Measurements from ENCODE around the gene BEST2.

BEST2 gene

GRCh38 chr19:12731337-12731736, 20.3 kb upstream of the BEST2 start:
- DNase-seq (ENCODE audit: low spot score): no peak

DNA sequence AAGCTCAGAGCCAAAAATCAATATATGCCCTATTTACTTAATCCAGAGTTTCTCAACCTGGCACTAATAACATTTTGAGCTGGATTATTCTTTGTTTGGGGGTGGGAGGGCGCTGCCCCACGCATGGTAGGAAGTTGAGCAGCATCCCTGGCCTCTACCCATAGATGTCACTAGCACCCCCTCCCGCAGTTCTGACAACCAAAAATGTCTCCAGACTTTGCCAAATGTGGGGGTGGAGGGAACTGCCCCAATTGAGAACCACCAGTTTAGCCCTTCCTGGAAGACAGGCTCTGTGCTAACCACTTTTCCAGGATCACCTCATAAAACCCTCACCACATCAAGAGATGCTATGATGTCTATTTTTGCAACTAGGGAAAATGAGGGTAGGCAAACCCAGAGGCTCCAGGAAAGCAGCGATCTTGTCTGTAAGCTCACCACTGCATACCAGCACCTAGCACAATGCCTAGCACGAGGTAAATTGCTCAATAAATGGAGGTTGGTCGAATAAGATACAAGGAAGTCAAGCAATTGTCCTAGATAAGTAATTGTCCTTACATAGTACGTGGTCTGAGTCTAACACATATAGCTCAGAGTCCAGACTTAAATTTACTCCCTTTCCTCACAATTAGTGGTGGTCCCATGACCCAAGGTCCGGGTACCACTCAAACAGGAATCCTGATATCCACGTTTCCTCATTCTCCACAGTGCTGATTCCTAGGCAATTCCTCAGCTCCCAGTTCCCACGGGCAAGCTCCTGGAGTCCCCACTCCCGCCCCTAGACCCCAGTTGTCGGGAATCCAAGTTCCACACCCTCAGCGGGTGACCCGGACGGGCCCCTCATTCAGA, 18.0 kb upstream of the BEST2 start:
- peak; percentile 72 for DNase-seq (ENCODE audit: low spot score)

DNA sequence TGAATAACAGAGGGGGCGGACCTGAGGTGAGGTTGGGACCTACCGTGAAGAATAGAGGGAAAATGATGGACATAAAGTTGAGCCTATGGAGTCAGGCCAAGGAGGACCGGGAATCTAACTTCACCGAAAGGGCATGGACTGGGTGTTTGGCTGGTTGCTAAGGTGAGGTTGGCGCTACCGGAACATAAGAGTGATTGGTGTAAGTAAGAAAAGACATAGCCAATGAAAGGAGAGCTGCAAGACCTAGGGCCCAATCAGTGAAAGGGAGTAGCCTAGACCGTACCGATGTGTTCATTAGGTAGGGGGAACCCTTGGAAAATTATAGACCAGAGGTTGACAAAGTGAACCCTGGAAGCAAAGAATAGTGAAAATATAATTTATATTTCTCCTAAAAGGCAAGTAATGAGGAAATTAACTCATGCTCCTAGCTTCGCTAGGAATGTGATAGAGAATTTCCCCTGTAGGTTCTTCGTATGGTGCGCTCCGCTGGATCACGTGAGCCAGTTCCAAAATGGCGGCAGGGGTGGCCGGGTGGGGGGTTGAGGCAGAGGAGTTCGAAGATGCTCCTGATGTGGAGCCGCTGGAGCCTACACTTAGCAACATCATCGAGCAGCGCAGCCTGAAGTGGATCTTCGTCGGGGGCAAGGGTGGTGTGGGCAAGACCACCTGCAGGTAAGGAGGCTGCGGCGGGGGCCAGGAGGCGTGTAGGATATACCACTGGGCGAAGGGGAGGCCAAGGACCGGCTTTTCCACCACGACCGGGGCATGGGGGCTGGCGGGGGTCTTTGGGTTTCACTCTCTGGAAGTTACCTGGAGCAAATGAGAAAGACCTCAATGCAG, 14.4 kb upstream of the BEST2 start, which contains the start of gene GET3:
Gene GET3, plus strand, starts transcription at position 503 of the 840 bp plus-strand sequence. Its CDS starts 9 bp downstream, at position 512.
- DNase-seq (ENCODE audit: low spot score): peak; percentile 97

GRCh38 chr19:12737835-12738351, 13.7 kb upstream of the BEST2 start:
- DNase-seq (ENCODE audit: low spot score): no peak

DNA sequence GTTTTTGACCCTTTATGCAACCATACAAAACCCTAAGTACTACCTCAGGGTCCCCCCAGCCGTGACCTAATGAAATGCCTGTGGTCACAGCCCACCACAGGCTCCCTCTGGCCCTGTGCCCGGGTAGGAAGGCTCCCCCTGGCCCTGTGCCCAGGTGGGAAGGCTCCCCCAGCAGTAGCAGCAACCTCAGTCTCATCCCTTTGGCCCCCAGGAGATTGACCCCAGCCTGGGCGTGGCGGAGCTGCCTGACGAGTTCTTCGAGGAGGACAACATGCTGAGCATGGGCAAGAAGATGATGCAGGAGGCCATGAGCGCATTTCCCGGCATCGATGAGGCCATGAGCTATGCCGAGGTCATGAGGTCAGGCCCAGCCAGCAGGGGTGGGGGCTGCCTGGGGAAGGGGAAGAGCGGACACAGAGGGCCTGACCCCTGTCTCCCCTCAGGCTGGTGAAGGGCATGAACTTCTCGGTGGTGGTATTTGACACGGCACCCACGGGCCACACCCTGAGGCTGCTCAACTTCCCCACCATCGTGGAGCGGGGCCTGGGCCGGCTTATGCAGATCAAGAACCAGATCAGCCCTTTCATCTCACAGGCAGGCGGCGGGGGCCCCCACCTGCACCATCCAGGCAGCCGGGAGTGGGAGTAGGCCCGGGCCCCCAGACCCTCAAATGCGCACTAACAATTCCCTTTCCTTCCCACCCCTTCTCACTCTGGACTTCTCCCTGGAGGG, 6.3 kb upstream of the BEST2 start:
- no peak for DNase-seq (ENCODE audit: low spot score)

GRCh38 chr19:12748489-12748888, 3.1 kb upstream of the BEST2 start:
- DNase-seq (ENCODE audit: low spot score): no peak

DNA sequence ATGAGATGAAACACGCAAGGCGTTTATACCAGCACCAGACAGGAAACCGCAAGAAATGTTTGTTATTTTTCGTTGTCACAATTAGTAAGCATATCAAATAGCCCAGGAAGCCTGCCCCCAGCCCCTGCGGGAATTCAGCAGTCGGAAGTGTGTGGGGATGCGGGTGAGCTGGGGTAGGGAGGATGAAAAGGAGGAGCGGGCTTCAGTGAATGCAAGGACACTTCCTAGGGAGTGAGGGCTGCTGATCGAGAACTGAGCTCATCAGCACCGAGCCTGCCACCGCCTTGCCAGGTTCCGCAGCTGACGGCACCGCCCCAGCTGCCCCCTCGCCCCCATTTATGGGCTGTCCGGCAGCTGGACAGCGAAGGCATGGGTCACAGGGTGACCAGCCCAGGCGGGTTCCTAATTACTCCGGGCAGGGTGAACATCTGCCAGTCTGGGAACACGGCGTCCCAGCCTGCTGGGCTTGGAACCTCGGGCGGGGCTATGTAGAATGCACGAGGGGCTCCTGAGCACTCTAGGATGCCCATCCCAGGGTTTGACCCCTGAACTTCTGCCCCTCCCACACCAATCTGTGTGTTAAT, 1.6 kb upstream of the BEST2 start:
- DNase-seq (ENCODE audit: low spot score): no peak

DNA sequence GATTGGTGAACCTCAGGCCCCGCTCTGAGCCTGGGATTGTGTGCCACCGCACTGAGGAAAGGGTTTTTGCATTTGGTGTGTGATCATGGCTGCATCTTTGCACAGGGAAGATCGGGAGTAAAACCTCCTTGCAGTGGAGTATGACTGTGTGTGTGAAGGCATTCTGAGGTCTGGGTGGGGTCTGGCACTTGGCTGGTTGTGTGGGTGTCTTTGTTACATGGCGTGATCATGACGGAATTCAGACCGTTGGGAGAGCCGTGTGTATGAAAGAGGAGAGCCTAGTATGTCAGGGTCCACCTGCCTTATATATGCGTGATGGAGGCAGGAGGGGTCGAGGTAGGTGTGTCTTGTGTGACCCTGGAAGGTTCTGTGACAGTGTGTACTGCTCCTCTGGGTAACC, 740 bp upstream of the BEST2 start:
- no peak for DNase-seq (ENCODE audit: low spot score)

DNA sequence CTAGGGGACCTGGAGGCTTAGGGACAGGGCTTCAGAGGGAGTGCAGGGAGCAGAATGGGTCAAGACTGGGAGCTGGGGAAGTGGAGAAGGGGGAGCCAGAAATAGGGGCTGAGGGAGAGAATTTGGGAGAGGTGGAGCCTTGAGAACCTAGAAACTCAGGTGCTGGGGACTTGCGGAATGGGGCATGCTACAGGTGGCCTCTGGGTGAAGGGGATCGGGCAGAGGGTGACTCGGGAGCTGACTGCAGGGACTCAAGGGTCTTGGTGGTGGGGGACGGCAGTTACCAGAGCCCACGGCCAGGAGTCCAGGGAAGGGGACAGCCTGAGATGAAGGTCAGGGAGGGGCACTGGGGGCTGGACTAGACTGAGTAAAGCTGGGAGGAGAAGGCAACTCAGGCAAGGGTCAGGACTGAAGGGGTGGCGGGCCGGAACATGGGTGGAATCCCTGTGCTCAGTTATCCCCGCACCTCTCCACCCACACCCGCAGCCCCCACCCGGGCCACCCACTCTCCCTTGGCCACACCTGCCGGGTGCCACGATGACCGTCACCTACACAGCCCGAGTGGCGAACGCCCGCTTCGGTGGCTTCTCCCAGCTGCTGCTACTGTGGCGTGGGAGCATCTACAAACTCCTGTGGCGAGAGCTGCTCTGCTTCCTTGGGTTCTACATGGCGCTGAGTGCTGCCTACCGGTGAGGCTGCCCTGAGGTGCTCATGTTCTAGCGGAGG, 628 bp downstream of the BEST2 start:
- no peak for DNase-seq (ENCODE audit: low spot score)

DNA sequence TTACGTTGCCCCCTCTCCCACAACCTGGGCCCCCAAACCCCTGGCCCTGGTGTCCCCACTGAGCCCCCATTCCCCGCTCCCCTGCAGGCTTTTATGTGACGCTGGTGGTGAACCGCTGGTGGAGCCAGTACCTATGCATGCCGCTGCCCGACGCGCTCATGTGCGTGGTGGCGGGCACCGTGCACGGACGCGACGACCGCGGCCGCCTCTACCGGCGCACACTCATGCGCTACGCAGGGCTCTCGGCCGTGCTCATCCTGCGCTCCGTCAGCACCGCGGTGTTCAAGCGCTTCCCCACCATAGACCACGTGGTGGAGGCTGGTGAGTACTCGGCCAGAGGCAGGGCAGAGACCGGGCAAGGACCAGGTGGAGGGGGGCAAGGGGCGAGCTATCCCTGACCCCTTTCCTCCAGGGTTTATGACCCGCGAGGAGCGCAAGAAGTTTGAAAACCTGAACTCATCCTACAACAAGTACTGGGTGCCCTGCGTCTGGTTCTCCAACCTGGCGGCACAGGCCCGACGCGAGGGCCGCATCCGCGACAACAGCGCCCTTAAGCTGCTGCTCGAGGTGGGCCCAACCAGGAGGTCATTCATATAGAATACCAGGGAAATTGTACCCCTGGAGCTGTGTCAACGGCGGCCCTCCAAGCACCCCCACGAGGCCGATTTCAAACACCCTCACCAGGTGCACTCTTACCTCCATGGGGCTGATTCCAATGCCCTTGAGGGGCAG, 3.0 kb downstream of the BEST2 start:
- no peak for DNase-seq (ENCODE audit: low spot score)

GRCh38 chr19:12756150-12756883, 4.7 kb downstream of the BEST2 start:
- no peak for DNase-seq (ENCODE audit: low spot score)

- DNase-seq (ENCODE audit: low spot score): peak; percentile 95
These were observed 6.1 kb downstream of the BEST2 start for GRCh38 chr19:12757544-12758274.

DNA sequence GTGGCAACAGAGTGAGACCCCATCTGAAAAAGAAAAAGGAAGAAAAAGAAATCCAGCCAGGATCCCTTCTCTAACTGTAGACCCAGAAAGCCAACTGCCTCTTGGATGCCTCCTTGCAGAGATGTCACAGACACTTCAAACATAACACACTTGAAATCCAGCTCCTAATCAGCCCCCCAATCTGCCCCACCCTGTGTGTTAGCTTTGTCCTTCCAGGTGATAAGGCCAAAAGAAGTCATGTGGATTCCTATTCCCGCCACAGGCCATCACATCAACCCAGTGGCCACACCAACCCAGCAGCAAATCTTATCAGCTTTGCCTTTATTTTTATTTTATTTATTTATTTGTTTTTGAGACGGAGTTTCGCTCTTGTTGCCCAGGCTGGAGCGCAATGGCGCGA, 8.1 kb downstream of the BEST2 start:
- DNase-seq (ENCODE audit: low spot score): no peak

DNA sequence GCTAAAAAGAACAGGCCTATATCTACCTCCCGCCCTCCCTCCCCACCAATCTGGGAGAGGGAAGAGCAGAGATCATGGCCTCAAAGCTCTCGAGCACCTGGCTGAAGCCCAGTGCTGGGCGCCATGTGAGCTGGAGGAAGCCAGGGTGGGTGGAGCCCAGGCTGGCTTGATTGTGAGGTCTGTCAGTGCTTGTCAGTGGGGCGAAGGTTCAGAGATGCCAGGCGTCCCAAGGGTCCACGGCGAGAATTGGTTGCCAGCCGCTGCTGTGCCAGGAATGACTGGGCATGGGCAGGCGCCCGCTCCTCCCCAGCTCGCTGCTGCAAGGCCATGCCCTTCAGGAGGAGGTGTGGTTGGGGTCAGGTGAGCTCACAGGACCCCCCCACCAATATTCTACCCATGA, 11.5 kb downstream of the BEST2 start:
- DNase-seq (ENCODE audit: low spot score): no peak

DNA sequence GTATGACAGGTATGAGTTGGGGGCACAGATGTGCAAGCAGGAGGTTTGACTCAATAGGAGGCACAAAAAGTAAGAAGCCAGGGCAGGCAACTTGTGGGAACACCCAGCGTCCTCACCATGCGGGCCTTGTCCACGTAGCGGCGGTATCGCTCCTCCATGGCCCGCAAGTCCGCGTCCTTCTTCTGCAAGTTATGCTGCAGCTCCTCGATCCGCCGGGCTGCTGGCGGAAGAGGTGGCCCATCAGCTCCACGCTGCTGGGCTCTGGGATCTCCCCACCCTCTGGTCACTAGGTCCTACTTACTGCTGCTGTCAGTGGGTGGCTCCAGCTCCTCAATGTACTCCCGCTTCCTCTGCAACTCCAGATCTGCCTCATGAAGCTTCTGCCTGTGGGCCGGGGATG, 13.1 kb downstream of the BEST2 start:
- DNase-seq (ENCODE audit: low spot score): no peak

- DNase-seq (ENCODE audit: low spot score): peak; percentile 78
These were observed 14.5 kb downstream of the BEST2 start for GRCh38 chr19:12766051-12766521.

DNA sequence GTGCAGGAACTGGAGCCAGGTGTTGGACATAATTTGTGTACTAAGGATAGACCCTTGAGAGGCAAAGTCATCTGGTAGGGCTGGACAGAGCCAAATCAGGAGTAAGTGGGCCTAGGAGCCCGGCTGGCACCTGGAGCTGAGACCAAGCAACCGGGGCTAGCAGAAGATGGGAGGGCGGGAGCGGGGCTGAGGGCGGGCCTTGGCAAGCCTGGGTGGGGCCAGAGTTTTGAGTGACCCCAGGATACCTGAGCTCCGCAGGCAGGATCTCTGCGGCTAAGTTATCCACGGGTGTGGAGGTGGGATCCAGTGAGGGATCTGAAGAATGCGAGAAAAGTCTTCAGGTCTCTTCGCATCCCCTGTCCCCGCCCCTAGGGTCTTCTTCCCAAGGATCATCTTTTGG, 15.6 kb downstream of the BEST2 start:
- DNase-seq (ENCODE audit: low spot score): no peak

DNA sequence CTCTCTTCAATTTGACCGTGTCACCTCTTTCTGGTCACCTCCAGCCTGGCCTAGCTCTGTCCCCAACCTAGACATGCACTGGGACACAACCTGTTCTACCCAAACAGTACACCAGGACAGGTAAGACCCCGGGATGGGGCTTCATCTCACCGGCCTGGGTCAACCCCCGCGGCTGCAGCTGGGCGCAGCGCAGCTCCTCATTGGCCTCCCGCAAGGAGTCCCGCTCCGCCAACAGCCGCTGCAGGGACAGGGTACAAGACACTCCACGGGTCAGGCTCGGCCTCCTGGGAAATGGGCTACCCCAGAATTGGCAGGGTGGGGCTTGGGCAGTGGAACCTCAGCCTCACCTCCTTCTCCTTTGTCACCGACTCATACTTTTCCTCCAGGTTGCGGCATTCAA, 16.1 kb downstream of the BEST2 start:
- DNase-seq (ENCODE audit: low spot score): no peak

DNA sequence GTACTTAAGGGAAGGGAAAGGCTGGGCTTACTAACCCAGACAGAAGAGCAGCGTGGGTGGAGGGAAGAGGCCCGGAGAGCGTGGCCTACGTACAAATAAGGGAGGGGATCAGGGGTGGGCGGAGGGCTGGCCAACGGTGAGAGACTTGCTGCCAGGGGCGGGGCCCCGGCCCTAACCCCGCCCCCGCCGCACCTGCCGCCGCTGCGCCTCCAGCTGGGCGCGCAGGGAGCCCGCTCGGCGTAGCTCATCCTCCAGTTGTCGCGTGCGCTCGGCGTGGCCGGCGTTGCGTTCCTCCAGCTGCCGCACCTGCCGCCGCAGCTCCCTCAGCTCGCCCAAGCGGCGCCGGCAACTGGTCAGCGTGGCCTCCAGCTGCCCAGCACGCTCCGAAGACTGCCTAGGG, 18.1 kb downstream of the BEST2 start:
- DNase-seq (ENCODE audit: low spot score): no peak

Measured in AG08396 (cell line).